ENCODE results near the gene MAPK1IP1L. TPM values are rescaled to one million over a fixed set of nuclear protein-coding genes. Genes with fewer than 3 reads are reported as not detected.

The MAPK1IP1L gene
- total and polyA plus RNA-seq, 2 of the 8 experiments (the other 6 are each of a cell fraction or from before 2014, with no cell fraction given): 111 to 228 TPM

- Histone ChIP-seq H3K27me3 (replicated peaks in 1 of 4; ENCODE audit: control insufficient read depth in 3 of 4, extremely low read depth in 1 of 4, insufficient read depth in 3 of 4, low read length in 3 of 4) (no peaks in the 10 kb centered on the region; a peak in 1 of 7 replicates), H2BK5ac (ENCODE audit: low read depth, low read length) (no peak overlapping the region), H3K4me2 (ENCODE audit: insufficient read depth in 1 of 2, low read depth in 2 of 2, low read length in 2 of 2) (no peak overlapping the region), H3K27ac (ENCODE audit: low read depth, low read length) (no peak overlapping the region), H3K56ac (replicated peaks; ENCODE audit: insufficient read length, low read depth, low read length) (no peak overlapping the region), H3K14ac (ENCODE audit: insufficient read length) (no peak overlapping the region), H3K23ac (ENCODE audit: insufficient read length) (no peak overlapping the region), H3K9ac (replicated peaks in 1 of 4; ENCODE audit: extremely low read depth in 1 of 4, low read depth in 3 of 4, low read length in 3 of 4) (no peak overlapping the region), H3K36me3 (ENCODE audit: control insufficient read depth in 2 of 4, insufficient read depth in 4 of 4, low read length in 3 of 4) (no peaks in the 10 kb centered on the region), H2BK120ac (replicated peaks; ENCODE audit: low read depth, low read length) (no peak overlapping the region), H3K23me2 (ENCODE audit: low read depth, low read length) (no peaks in the 10 kb centered on the region; the same call in 1 of the 2 replicates), H2BK12ac (ENCODE audit: low read depth, low read length) (no peak overlapping the region), H4K5ac (ENCODE audit: insufficient read length, low read depth, low read length) (no peak overlapping the region), H3K4ac (replicated peaks; ENCODE audit: insufficient read length, low read depth, low read length) (no peak overlapping the region), H2BK15ac (ENCODE audit: low read length) (no peak overlapping the region), H3K79me2 (ENCODE audit: control insufficient read depth in 1 of 2, insufficient read depth in 2 of 2, low read length in 2 of 2) (no peaks in the 10 kb centered on the region), H2AK5ac (ENCODE audit: low read depth, low read length) (no peak overlapping the region), H3K9me3 (ENCODE audit: insufficient read depth in 2 of 2, low read depth in 1 of 2, low read length in 1 of 2) (no peaks in the 10 kb centered on the region), H3K4me3 (ENCODE audit: extremely low read depth in 1 of 4, insufficient read depth in 2 of 4, low read depth in 3 of 4, low read length in 4 of 4) (no peak overlapping the region), H4K91ac (replicated peaks; ENCODE audit: insufficient read length, low read length) (no peak overlapping the region), H3K4me1 (replicated peaks in 1 of 4; ENCODE audit: control insufficient read depth in 3 of 4, insufficient read depth in 4 of 4, low read length in 3 of 4) (peaks cover 0 to 3% (median 1%) of the 10 kb centered on the region in 4 experiments; a peak in 3 of 7 replicates), H2AFZ (ENCODE audit: low read length) (no peak overlapping the region), H3K18ac (ENCODE audit: extremely low read depth, low read length) (no peak overlapping the region), H4K8ac (ENCODE audit: extremely low read depth, insufficient read depth, low read length) (no peak overlapping the region), H2BK20ac (ENCODE audit: low read length) (no peak overlapping the region), H4K20me1 (replicated peaks in 1 of 2; ENCODE audit: control insufficient read depth in 1 of 2, insufficient read depth in 2 of 2, low read length in 2 of 2) (no peaks in the 10 kb centered on the region), H3K79me1 (ENCODE audit: low read depth, low read length) (no peaks in the 10 kb centered on the region)
- 92% methylated on average over 2 of the region's 4 CpGs; no CpG with 5 or more reads in 1 of the 2 experiments for WGBS, 2 experiments (ENCODE audit: extremely low coverage in 1 of 2, insufficient coverage in 1 of 2, insufficient read length in 1 of 2, insufficient replicate concordance in 2 of 2, low coverage in 1 of 2, low lambda C conversion rate in 2 of 2, missing lambda C conversion rate in 1 of 2)
- ChIA-PET CTCF (ENCODE audit: partially characterized antibody) (interaction anchor here (0.6 to 3.8 kb wide), 2 partner anchors 23 to 24 kb away, joined by 3 to 16 read pairs; no protein-coding TSS in a partner anchor), POLR2A (ENCODE audit: partially characterized antibody) (interaction anchor here (4.0 kb wide), 1 partner anchor 13 kb away, joined by 15 read pairs; no protein-coding TSS in a partner anchor)
- FAIRE-seq (no peak), DNase-seq (ENCODE audit: low read depth in 1 of 2, low spot score in 2 of 2) (no peak)
- TF ChIP-seq SIX5 (IDR thresholded peaks at IDR 0.05; ENCODE audit: low read depth, low read length) (no peak), CHD1 (IDR thresholded peaks at IDR 0.05; ENCODE audit: low read depth, low read length) (no peak), GTF2F1 (IDR thresholded peaks at IDR 0.05; ENCODE audit: borderline replicate concordance, low read depth, low read length) (no peak), CTCF (IDR thresholded peaks at IDR 0.05; ENCODE audit: control extremely low read depth in 1 of 3, insufficient read depth in 1 of 3, low read depth in 1 of 3, low read length in 3 of 3) (no peak), TEAD4 (IDR thresholded peaks at IDR 0.05; ENCODE audit: low read depth, low read length) (no peak), EP300 (IDR thresholded peaks at IDR 0.05; ENCODE audit: borderline replicate concordance in 1 of 2, low read depth in 2 of 2, low read length in 2 of 2) (no peak), CBX8 (IDR thresholded peaks at IDR 0.05; ENCODE audit: borderline replicate concordance, low read depth, low read length) (no peak), POU5F1 (IDR thresholded peaks at IDR 0.05; ENCODE audit: low read depth, low read length) (no peak), RBBP5 (IDR thresholded peaks at IDR 0.05; ENCODE audit: borderline replicate concordance, low read depth, low read length) (no peak), BACH1 (IDR thresholded peaks at IDR 0.05; ENCODE audit: low read length) (no peak), GABPA (IDR thresholded peaks at IDR 0.05; ENCODE audit: borderline replicate concordance, insufficient read depth, low read length) (no peak)
These were observed 64.4 kb downstream of the MAPK1IP1L start for GRCh38 chr14:55115861-55116245.

All from H1 (cell line).